GM12873 (cell line): ENCODE measurements around the gene DLX4.

Experiments
- TF ChIP-seq, protein P1 (sequence below): IDR thresholded peaks from 2 replicates; pipeline ENCODE4 v1.5.1; 2012; ENCODE audit warnings: low read depth, mild to moderate bottlenecking, moderate library complexity, low read length, control low read depth; ENCODE audit not compliant: insufficient read depth; ENCODE audit errors: missing control alignments

DLX4 gene

GRCh38 chr17:50021681-50022370 lies 52.8 kb downstream of the DLX4 start:
- TF ChIP-seq, protein P1, sequence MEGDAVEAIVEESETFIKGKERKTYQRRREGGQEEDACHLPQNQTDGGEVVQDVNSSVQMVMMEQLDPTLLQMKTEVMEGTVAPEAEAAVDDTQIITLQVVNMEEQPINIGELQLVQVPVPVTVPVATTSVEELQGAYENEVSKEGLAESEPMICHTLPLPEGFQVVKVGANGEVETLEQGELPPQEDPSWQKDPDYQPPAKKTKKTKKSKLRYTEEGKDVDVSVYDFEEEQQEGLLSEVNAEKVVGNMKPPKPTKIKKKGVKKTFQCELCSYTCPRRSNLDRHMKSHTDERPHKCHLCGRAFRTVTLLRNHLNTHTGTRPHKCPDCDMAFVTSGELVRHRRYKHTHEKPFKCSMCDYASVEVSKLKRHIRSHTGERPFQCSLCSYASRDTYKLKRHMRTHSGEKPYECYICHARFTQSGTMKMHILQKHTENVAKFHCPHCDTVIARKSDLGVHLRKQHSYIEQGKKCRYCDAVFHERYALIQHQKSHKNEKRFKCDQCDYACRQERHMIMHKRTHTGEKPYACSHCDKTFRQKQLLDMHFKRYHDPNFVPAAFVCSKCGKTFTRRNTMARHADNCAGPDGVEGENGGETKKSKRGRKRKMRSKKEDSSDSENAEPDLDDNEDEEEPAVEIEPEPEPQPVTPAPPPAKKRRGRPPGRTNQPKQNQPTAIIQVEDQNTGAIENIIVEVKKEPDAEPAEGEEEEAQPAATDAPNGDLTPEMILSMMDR, result no peak

DNA sequence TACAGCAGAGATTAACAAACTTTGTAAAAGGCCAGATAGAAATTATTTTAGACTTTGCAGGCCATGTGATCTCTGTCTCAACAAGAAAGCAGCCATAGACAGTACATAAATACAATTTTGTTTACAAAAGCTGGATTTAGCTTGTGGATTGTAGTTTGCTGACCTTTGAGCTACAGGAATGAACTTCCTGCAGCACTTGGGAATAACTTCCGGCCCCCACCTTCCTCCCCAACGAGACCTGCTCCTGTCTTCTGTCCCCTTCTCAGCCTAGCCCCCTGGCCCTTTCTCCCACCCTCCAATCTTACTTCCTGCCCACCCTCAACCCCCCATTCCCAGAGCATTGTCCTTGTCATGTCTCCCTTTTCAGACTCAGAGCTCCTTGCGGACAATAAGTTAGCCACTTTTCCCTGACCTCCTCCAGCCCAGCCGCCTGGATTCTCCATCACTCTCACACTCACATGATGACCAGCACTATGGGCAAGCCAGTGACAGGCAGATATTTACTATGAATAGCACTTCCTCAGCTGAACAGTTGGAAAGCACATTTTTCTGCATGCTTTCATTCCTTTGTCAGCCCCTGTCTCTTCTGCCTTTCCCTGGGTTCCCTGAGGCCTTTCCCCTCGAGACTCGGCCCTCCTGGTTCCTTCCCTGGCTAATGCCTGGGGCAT lies 53.6 kb downstream of the DLX4 start:
- TF ChIP-seq, protein P1, result no peak

DNA sequence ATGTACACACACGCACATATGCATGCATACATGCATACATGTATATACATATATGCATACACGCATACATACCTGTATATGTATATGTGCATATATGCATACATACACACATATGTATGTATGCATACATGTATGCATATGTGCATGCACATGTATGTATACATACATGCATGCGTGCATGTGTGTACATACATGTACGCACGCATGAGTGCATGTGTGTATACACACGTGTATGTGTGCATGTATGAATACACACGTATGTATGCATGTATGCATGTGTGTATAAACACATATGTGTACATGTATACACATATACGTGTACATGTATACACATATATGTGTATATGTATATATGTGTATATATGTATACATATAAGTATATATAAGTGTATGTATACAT lies 54.5 kb downstream of the DLX4 start:
- TF ChIP-seq, protein P1, result no peak
